Amniotic stem cell (primary cell): ENCODE measurements around the gene CDC123.
"Not testable (repeated sequence)": the region's sequence is repeated elsewhere in the genome, so short reads cannot be mapped to it uniquely, and the experiment has no call there.

Experiments used
- DNase-seq: peaks from one replicate; lab custom pipeline; 2025; lab: John Stamatoyannopoulos, UW

The CDC123 gene

GRCh38 chr10:12189426-12189825 is 6.6 kb upstream of the CDC123 start:
- DNase-seq: no peak

GRCh38 chr10:12191715-12192114 is 4.3 kb upstream of the CDC123 start:
- DNase-seq: no peak

GRCh38 chr10:12193193-12193592 is 2.8 kb upstream of the CDC123 start:
- no peak for DNase-seq

GRCh38 chr10:12194752-12195271 is 1.2 kb upstream of the CDC123 start:
- no peak for DNase-seq

- DNase-seq: no peak
Measured at GRCh38 chr10:12195281-12195602, 746 bp upstream of the CDC123 start.

- no peak for DNase-seq
Measured at GRCh38 chr10:12196531-12197211, 683 bp downstream of the CDC123 start.

GRCh38 chr10:12198156-12198555 is 2.2 kb downstream of the CDC123 start:
- DNase-seq: no peak

GRCh38 chr10:12200850-12201249 is 4.9 kb downstream of the CDC123 start:
- no peak for DNase-seq

GRCh38 chr10:12201543-12201942 is 5.6 kb downstream of the CDC123 start:
- DNase-seq: no peak

GRCh38 chr10:12202226-12202625 is 6.2 kb downstream of the CDC123 start:
- no peak for DNase-seq

GRCh38 chr10:12205082-12205481 is 9.1 kb downstream of the CDC123 start:
- DNase-seq: no peak

GRCh38 chr10:12207114-12207513 is 11.1 kb downstream of the CDC123 start:
- no peak for DNase-seq

- DNase-seq: no peak
Measured at GRCh38 chr10:12208460-12208859, 12.5 kb downstream of the CDC123 start.

- no peak for DNase-seq
Measured at GRCh38 chr10:12212454-12212853, 16.5 kb downstream of the CDC123 start.

- no peak for DNase-seq
Measured at GRCh38 chr10:12213621-12214020, 17.6 kb downstream of the CDC123 start.

GRCh38 chr10:12214093-12214492 is 18.1 kb downstream of the CDC123 start:
- no peak for DNase-seq

GRCh38 chr10:12214763-12215218 is 18.8 kb downstream of the CDC123 start:
- peak; percentile 40 for DNase-seq

GRCh38 chr10:12218991-12219390 is 23.0 kb downstream of the CDC123 start:
- DNase-seq: no peak

- DNase-seq: no peak
Measured at GRCh38 chr10:12221323-12222298, 25.6 kb downstream of the CDC123 start.

GRCh38 chr10:12225444-12225843 is 29.5 kb downstream of the CDC123 start:
- DNase-seq: no peak

GRCh38 chr10:12226438-12226837 is 30.4 kb downstream of the CDC123 start:
- DNase-seq: not testable (repeated sequence)

- no peak for DNase-seq
Measured at GRCh38 chr10:12228851-12229250, 32.9 kb downstream of the CDC123 start.

- DNase-seq: not testable (repeated sequence)
Measured at GRCh38 chr10:12234687-12235086, 38.7 kb downstream of the CDC123 start.
